ENCODE results near the gene UROC1. TPM values are rescaled to one million over a fixed set of nuclear protein-coding genes. Genes with fewer than 3 reads are reported as not detected.

The UROC1 gene
- total RNA-seq, 6 experiments from 2014 or later = not detected

- peak within 1 kb of the TSS; percentile 59; the same call in 1 of the 2 replicates for H3K27ac Mint-ChIP-seq
- peaks cover 2% of the 10 kb centered on the region; the same call in 1 of the 2 replicates for H3K27me3 Mint-ChIP-seq (ENCODE audit: insufficient read depth)
Measured at GRCh38 chr3:126475413-126476114, 42.0 kb downstream of the UROC1 start, which contains the start of gene ZXDC. Gene ZXDC (minus strand): TSS chr3:126475891. CDS start chr3:126475865, 26 bp downstream.

GRCh38 chr3:126474498-126475412 is 42.8 kb downstream of the UROC1 start:
- Mint-ChIP-seq H3K36me3 (ENCODE audit: low read depth) (peaks cover 24% of the 10 kb centered on the region), H3K4me3 (peak overlapping the region; percentile 95), H3K9me3 (no peaks in the 10 kb centered on the region), H3K27ac (peak overlapping the region; percentile 59; the same call in 1 of the 2 replicates), H3K27me3 (ENCODE audit: insufficient read depth) (peaks cover 2% of the 10 kb centered on the region; the same call in 1 of the 2 replicates), H3K4me1 (ENCODE audit: low read depth) (peaks cover 41% of the 10 kb centered on the region)
- TF ChIP-seq CTCF (IDR thresholded peaks at IDR 0.05) = peak; percentile 14; the same call in 1 of the 2 replicates
- peak; percentile 22 for DNase-seq

More at GRCh38 chr3:126475413-126476114, 42.0 kb downstream of the UROC1 start, which contains the start of gene ZXDC:
- Mint-ChIP-seq H3K36me3 (ENCODE audit: low read depth) (peaks cover 18% of the 10 kb centered on the region), H3K4me3 (peak within 1 kb of the TSS; percentile 95), H3K9me3 (no peaks in the 10 kb centered on the region), H3K4me1 (ENCODE audit: low read depth) (peaks cover 41% of the 10 kb centered on the region)
- peak; percentile 62; the same call in 1 of the 2 replicates for TF ChIP-seq CTCF (IDR thresholded peaks at IDR 0.05)
- peak; percentile 88 for DNase-seq

DNA sequence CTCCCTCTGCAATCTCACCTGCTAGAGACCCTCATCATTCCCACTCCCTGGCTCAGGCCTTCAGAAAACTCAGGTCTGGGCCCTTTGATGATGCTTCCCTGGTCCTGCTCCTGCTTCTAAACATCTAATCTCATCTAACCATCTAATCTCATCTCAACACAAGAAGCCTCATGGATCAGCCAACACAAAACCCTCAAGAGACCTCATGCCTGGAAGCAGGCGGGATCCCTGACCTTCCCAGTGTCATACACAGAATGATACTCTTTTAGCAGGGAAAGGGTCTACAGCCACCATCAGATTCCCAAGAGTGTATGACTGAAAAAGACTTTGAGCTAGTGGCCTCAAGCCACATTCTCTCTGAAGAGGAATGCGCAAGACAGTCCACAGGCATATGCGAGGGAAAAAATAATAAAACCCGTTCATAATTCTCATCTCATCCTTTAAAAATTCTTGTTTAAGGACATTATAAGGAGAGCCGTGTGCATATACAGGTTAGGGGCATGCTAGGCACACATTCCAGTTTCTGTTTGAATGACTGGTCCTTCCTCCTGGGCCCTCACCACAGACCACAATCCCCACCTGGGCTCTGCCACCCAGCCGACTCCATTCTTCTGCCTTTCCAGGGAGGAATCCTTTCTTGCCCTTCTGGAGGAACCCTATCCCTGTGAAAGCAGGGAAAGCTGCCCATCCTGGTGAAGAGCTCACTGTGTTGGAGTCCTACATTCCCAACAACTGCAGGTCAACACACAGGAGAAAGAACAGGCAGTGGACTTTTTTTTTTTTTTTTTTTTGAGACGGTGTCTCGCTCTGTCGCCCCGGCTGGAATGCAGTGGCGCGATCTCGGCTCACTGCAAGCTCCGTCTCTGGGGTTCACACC is 44.0 kb downstream of the UROC1 start:
- Mint-ChIP-seq H3K4me1 (ENCODE audit: low read depth) (peaks cover 41% of the 10 kb centered on the region), H3K4me3 (peak overlapping the region; percentile 95), H3K27me3 (ENCODE audit: insufficient read depth) (peaks cover 2% of the 10 kb centered on the region; the same call in 1 of the 2 replicates), H3K36me3 (ENCODE audit: low read depth) (peaks cover 34% of the 10 kb centered on the region), H3K27ac (peak overlapping the region; percentile 42), H3K9me3 (no peaks in the 10 kb centered on the region)
- no peak for TF ChIP-seq CTCF (IDR thresholded peaks at IDR 0.05)
- DNase-seq = no peak

DNA sequence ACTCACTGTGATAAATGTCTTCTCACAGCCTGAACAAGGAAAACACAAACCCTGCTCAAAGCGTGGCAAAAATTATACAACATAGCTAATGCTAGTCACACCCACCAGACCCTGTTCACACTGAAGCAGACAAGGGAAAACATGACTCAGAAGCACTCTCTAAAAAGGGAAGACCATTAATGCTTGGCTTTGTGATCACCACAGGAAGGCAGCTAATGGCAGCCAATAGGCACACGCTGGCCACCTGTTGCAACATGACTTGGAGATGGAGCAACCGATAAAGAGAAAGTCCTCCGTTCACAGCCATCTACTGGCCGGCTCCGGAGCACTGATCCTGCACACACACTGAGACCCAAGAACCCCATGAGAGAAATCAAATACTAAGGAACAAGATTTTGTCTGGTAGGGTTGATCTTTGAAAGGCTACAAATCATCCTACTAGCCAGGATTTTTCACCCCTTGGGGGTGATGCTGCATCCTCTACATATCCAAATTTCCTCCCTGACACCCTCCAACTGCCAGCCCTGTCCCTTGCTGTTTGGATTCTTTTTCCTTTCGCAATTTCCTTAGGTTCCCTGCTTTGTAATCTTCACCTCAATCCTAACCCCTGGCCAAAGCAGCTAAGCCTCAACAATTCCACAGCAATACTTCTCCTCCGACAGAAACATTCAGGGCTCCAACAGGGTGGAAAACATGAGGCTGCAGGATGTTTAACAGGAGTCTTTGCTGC is 45.1 kb downstream of the UROC1 start:
- TF ChIP-seq CTCF (IDR thresholded peaks at IDR 0.05) = no peak
- Mint-ChIP-seq H3K27ac (peak overlapping the region; percentile 42), H3K27me3 (ENCODE audit: insufficient read depth) (peaks cover 2% of the 10 kb centered on the region; the same call in 1 of the 2 replicates), H3K36me3 (ENCODE audit: low read depth) (peaks cover 40% of the 10 kb centered on the region), H3K4me1 (ENCODE audit: low read depth) (peaks cover 41% of the 10 kb centered on the region), H3K9me3 (no peaks in the 10 kb centered on the region), H3K4me3 (peak overlapping the region; percentile 95)
- peak; percentile 75 for DNase-seq

All from HFFc6 (cell line).